Measurements from ENCODE around the gene ANK3.

Gene ANK3

GRCh38 chr10:60375293-60376004 is 14.2 kb downstream of the ANK3 start:
- Mint-ChIP-seq H3K9me3 (no peaks in the 10 kb centered on the region), H3K27me3 (no peaks in the 10 kb centered on the region), H3K4me1 (peaks cover 7% of the 10 kb centered on the region), H3K36me3 (peaks cover 7% of the 10 kb centered on the region), H3K4me3 (no peak overlapping the region), H3K27ac (no peak overlapping the region)
- ATAC-seq: no peak

DNA sequence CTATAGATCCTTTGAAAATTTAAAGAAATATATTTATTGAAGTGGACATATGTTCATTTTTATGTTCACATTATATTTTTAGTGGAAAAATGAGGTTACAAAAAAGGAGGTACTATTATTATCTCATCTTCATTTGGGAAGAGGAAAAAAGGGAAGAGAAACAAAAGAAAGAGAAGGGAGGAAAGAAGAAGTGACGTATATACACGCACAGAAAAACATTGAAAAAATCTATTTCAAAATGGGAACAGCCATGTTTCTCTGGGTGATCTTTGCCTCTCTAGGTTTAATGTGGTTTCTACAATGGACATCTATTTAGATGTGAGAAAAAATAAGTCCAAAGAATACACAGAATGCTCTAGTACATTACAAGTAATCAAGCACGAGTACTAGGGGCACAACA is 14.8 kb downstream of the ANK3 start:
- Mint-ChIP-seq H3K4me3 (no peak overlapping the region), H3K36me3 (peaks cover 7% of the 10 kb centered on the region), H3K9me3 (no peaks in the 10 kb centered on the region), H3K27ac (no peak overlapping the region), H3K4me1 (peaks cover 7% of the 10 kb centered on the region), H3K27me3 (no peaks in the 10 kb centered on the region)
- ATAC-seq: no peak

DNA sequence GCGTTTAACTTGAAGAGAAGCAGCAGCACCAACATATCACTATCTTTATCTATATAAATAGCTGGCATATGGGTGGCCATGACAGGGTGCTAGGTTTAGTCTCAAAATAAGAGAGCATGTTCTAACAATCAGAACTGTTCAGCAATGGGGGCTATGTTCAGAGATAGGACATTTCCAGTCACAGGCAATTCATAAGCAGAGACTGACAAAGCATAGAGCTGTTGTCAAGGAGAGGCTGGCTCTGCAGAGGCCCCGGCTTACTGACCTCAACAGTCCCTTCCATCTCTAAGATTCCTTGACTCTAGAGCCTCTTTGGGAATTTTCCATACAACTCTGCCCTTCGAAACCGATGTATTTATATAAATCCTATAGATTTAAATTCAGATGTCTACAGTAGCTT is 17.2 kb downstream of the ANK3 start:
- peaks cover 7% of the 10 kb centered on the region for H3K4me1 Mint-ChIP-seq
- no peak overlapping the region for H3K27ac Mint-ChIP-seq
- H3K36me3 Mint-ChIP-seq: peaks cover 7% of the 10 kb centered on the region
- no peak for ATAC-seq
- H3K4me3 Mint-ChIP-seq: no peak overlapping the region
- no peaks in the 10 kb centered on the region for H3K9me3 Mint-ChIP-seq
- no peaks in the 10 kb centered on the region for H3K27me3 Mint-ChIP-seq

DNA sequence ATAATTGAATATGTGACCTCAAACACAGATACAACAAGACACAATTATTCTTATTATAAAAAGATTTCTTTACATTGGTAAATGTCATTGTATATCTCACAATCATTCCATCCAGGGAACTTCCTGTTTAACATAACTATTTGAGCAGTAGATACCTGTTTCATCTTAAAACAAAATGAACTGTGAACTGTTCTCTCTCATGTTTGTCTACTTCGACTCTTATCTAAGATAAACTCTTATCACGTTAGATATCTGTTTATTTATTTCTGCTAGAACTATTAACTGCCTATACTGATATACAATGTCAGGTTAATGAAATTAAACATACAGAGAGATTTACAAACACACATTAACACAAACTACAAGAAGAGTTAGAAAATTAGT is 20.1 kb downstream of the ANK3 start:
- Mint-ChIP-seq H3K36me3 (peaks cover 7% of the 10 kb centered on the region), H3K27ac (no peak overlapping the region), H3K4me3 (no peak overlapping the region), H3K4me1 (peaks cover 7% of the 10 kb centered on the region), H3K27me3 (no peaks in the 10 kb centered on the region), H3K9me3 (no peaks in the 10 kb centered on the region)
- no peak for ATAC-seq

DNA sequence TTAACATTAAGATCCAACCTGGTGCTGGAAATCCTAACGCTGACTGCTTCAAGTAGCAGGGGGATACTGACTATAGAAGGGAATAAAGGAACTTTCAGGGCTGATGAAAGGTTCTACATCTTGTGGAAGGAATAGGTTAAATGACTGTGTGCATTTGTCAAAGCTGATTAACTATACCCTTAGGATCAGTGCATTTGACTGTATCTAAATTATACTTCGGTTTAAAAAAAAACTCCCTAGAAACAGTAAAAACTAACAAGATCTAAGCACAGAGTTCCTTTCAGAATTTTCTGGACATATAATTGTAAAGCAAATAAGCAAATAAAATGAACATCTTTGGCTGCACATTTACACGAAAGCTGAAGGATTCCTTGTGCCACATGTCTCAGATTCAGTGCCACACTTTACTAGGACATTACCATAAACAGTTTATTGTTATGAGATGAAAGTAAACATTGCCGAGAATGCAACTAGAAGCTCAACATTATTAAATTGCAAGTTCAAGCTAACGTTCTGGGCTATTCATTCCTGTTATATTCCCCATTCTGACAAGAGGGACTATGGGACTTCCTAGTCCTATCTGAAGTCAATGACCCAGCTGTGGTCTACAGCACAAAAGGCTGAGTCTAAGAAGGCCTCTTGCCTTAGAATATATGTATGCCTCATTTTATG is 20.7 kb downstream of the ANK3 start:
- H3K9me3 Mint-ChIP-seq: no peaks in the 10 kb centered on the region
- H3K27me3 Mint-ChIP-seq: no peaks in the 10 kb centered on the region
- no peak overlapping the region for H3K27ac Mint-ChIP-seq
- peaks cover 7% of the 10 kb centered on the region for H3K4me1 Mint-ChIP-seq
- H3K4me3 Mint-ChIP-seq: no peak overlapping the region
- ATAC-seq: no peak
- H3K36me3 Mint-ChIP-seq: peaks cover 7% of the 10 kb centered on the region

- no peaks in the 10 kb centered on the region for H3K9me3 Mint-ChIP-seq
- no peak for ATAC-seq
Measured at GRCh38 chr10:60367901-60368300, 21.8 kb downstream of the ANK3 start.

GRCh38 chr10:60367431-60367830 is 22.2 kb downstream of the ANK3 start:
- H3K36me3 Mint-ChIP-seq: no peaks in the 10 kb centered on the region
- no peaks in the 10 kb centered on the region for H3K4me1 Mint-ChIP-seq
- ATAC-seq: no peak
- no peaks in the 10 kb centered on the region for H3K9me3 Mint-ChIP-seq
- H3K27ac Mint-ChIP-seq: no peak overlapping the region
- H3K4me3 Mint-ChIP-seq: no peak overlapping the region
- no peaks in the 10 kb centered on the region for H3K27me3 Mint-ChIP-seq

More at GRCh38 chr10:60367901-60368300, 21.8 kb downstream of the ANK3 start:
- Mint-ChIP-seq H3K4me1 (peaks cover 1% of the 10 kb centered on the region), H3K27me3 (no peaks in the 10 kb centered on the region), H3K4me3 (no peak overlapping the region), H3K27ac (no peak overlapping the region), H3K36me3 (no peaks in the 10 kb centered on the region)

DNA sequence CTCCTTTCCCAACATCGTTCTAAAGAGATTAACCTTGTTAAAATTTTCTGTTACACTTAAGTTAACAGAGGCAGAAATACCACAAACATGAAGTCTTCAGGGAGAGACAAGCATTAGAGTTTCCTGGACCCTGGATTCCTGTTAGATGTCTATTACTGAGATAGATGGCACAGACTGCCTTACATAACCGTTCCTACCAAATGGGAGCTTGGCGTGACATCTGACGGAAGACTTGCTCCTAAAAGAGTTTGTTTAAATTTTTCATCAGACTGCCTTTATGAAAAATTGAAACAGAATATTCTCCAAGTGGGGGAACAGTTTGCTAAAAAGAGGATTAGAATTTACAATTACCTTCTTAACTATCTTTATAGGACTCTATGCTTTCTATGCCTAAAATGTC is 22.7 kb downstream of the ANK3 start:
- no peak for ATAC-seq
- Mint-ChIP-seq H3K4me3 (no peak overlapping the region), H3K27ac (no peak overlapping the region), H3K27me3 (no peaks in the 10 kb centered on the region), H3K36me3 (no peaks in the 10 kb centered on the region), H3K9me3 (no peaks in the 10 kb centered on the region), H3K4me1 (no peaks in the 10 kb centered on the region)

GRCh38 chr10:60363187-60363586 is 26.5 kb downstream of the ANK3 start:
- no peak for ATAC-seq
- Mint-ChIP-seq H3K4me1 (no peaks in the 10 kb centered on the region), H3K27me3 (no peaks in the 10 kb centered on the region), H3K36me3 (no peaks in the 10 kb centered on the region), H3K27ac (no peak overlapping the region), H3K4me3 (no peak overlapping the region), H3K9me3 (no peaks in the 10 kb centered on the region)

DNA sequence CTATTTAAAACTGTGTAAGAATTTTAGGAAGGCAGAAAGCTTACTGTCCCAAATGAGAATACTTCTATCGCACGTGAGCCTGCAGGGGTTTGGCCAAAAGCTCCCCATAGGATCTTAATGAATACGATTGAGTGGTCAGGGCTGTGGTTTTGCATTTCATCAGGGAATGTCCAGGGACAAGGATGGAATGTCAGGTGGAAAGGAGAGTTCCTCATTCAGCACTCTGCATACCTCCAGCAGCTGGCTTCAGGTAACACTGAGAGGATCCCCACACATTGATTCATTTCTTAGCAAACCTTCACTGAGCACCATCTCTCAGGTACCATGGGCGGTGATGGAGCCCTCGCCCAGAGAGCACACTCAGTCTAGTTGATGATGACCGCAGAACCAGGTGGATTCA is 27.2 kb downstream of the ANK3 start:
- no peak overlapping the region for H3K27ac Mint-ChIP-seq
- H3K27me3 Mint-ChIP-seq: no peaks in the 10 kb centered on the region
- no peak overlapping the region for H3K4me3 Mint-ChIP-seq
- no peaks in the 10 kb centered on the region for H3K36me3 Mint-ChIP-seq
- ATAC-seq: no peak
- H3K4me1 Mint-ChIP-seq: no peaks in the 10 kb centered on the region
- H3K9me3 Mint-ChIP-seq: no peaks in the 10 kb centered on the region

DNA sequence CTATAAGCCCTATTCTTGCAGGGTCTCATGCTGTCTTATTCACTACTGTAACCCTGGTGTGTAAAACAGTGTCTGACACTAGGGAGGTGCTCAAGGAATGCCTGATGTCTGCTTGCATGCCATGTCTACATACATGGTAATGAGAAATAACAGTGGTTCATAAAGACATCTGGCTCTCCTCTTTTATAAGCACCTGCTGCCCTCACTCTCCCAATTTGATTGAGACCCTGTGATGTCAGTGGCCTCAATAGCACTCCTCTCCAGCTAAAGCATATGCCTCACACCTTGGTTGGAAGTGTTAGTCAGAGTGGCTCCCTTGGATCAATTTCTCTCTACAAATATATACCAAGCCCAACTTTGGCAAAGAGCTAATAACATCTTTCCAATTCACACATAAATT is 30.6 kb downstream of the ANK3 start:
- no peaks in the 10 kb centered on the region for H3K27me3 Mint-ChIP-seq
- ATAC-seq: no peak
- H3K4me3 Mint-ChIP-seq: no peak overlapping the region
- peaks cover 1% of the 10 kb centered on the region for H3K4me1 Mint-ChIP-seq
- H3K9me3 Mint-ChIP-seq: no peaks in the 10 kb centered on the region
- no peaks in the 10 kb centered on the region for H3K36me3 Mint-ChIP-seq
- no peak overlapping the region for H3K27ac Mint-ChIP-seq

DNA sequence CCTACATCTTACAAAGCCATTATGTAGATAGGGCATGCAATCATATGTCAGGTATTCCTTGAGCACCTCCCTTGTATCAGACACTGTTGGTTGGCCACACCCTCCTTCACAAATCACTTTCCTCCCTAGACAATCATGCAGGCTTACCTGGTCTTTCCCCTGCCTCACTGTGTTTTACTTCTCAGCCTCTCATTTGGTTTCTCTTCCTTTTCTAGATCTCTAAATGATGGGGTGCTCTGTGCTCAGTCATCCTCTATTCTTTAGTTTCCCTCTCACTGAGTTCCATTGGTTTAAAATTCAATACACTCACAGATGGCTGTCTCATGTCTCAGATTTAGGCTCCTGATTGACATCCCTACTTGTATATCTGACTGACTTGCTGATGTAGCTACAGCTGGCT is 31.4 kb downstream of the ANK3 start:
- Mint-ChIP-seq H3K4me1 (peaks cover 9% of the 10 kb centered on the region), H3K4me3 (no peak overlapping the region), H3K36me3 (no peaks in the 10 kb centered on the region), H3K27ac (no peak overlapping the region), H3K27me3 (no peaks in the 10 kb centered on the region), H3K9me3 (no peaks in the 10 kb centered on the region)
- peak; percentile 95 for ATAC-seq

DNA sequence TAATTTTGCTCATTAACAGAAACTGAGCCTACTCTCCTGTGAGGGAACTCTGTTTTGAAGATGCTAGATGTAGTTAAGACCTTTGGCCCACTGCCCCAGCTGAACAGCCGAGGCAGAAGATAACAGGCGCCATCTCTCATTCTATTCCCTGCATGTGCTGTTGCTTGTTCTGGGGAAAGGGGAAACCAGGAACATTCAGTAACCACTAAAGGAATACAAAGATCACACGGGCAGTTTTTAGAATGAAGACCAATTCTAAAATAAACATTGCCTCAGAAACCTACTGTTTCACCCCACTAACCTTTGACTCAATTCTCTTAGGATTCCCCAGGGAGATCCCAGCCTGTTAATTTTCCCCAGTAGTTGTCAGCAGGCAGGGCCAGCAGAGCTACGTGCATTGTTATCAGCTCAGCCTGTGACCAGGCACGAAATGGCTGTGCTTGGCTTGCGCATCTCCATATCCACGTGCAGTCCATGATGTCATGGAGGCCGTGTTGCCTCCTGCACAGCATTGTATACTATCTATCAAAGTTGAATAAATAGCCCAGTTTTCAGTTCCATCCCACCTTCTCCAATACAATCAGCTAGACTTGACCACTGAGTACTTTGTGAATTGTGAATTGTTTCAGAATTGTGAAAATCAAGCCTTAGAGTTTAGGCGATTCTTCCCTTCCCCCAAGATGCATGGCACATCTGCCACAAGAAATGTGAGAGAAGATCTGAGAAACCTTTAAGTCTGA is 36.0 kb downstream of the ANK3 start:
- peaks cover 46% of the 10 kb centered on the region for H3K4me1 Mint-ChIP-seq
- peak overlapping the region; percentile 83 for H3K27ac Mint-ChIP-seq
- H3K9me3 Mint-ChIP-seq: no peaks in the 10 kb centered on the region
- H3K36me3 Mint-ChIP-seq: no peaks in the 10 kb centered on the region
- peak; percentile 4 for ATAC-seq
- peak overlapping the region; percentile 22 for H3K4me3 Mint-ChIP-seq
- H3K27me3 Mint-ChIP-seq: no peaks in the 10 kb centered on the region

DNA sequence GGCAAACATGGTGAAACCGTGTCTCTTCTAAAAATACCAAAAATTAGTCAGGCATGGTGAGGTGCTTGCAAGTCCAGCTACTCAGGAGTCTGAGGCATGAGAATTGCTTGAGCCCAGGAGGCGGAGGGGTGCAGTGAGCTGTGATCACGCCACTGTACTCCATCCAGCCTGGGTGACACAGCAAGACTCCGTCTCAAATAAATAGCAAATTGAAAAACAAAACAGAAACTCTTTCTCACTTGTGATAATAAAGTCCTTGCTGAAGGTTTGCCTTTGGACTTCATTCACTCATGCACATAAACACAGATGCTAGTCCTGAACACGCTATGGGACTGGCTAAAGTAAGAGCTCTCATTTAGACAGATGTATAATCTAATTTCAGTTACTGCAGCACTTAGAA is 37.6 kb downstream of the ANK3 start:
- Mint-ChIP-seq H3K27me3 (no peaks in the 10 kb centered on the region), H3K4me3 (peak overlapping the region; percentile 53), H3K4me1 (peaks cover 46% of the 10 kb centered on the region), H3K27ac (peak overlapping the region; percentile 83), H3K9me3 (no peaks in the 10 kb centered on the region), H3K36me3 (no peaks in the 10 kb centered on the region)
- ATAC-seq: peak; percentile 42

DNA sequence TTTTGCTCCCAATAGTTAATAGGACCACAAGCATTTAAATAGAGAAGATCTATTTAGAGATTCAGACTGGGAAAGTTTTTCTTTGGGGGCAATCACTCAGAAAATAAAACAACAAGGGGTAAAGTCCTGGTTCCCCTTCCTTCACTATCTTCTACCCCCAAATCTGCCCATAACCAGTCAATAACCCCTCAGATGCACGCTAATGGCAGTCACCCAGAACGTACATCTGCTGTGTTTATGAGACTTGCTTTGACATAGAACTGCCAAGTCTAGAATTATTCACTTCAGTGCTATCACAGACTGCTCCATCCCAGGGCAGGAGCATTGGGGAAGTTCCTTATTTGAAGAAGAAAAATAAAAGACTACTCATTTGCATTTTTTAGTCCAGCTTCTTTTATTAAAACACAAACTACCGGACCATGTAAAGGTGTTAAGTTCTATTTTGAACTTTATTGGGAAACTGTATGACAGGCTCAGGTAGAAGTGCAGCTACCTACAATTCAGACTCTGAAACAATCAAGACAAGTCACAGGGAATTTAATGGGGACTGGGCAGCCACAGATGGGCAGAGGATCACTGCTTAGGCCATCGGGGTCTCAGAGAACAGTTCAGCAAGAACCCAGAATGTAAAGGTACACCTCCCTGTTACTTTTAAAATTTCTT is 38.4 kb downstream of the ANK3 start:
- Mint-ChIP-seq H3K27ac (peak overlapping the region; percentile 83), H3K4me1 (peaks cover 46% of the 10 kb centered on the region), H3K36me3 (no peaks in the 10 kb centered on the region), H3K27me3 (no peaks in the 10 kb centered on the region), H3K9me3 (no peaks in the 10 kb centered on the region), H3K4me3 (peak overlapping the region; percentile 60)
- peak; percentile 97 for ATAC-seq

Data from stimulated activated memory B cell treated with anti-CD40 and anti-IgM and Interleukin-4, amounts not matched to agents 10 μg/mL and 1 μg/mL and 100 μg/mL, for 72 hours (primary cell).